Endothelial cell of umbilical vein (primary cell): Measurements from ENCODE around the gene PRELID3B. TPM values are rescaled to one million over a fixed set of nuclear protein-coding genes. Genes with fewer than 3 reads are reported as not detected.
A peak's percentile ranks its signal among the peaks of the same experiment; 100 is the strongest.

Experiments
- BruUV-seq: library from RNA; stranded (reverse); fragments of 400-500 nt; replicated peaks from 2 replicates; lab custom pipeline; 2021; lab: Mats Ljungman, UMichigan
- CTCF ChIA-PET: fragments of 300-600, 350-600 bp; sonication (Branson Sonifier 250); formaldehyde crosslinking; loops from one replicate; lab custom pipeline; 2021; ENCODE audit warnings: antibody characterized with exemption, inconsistent platforms; lab: Charles Lee
- POLR2A ChIA-PET: fragments of 300-600, 350-600 bp; sonication (Branson Sonifier 250); formaldehyde crosslinking; loops from one replicate; lab custom pipeline; 2021; ENCODE audit warnings: antibody characterized with exemption, inconsistent platforms; lab: Charles Lee
- DNase-seq: peaks from one replicate; pipeline ENCODE4 v3.0.0-alpha.2; 2011; ENCODE audit warnings: low read depth, low spot score
- FAIRE-seq: peaks from 2 replicates; lab custom pipeline; 2011; peaks lifted over from hg19 to GRCh38; lab: Jason Lieb, UNC
- H2AFZ ChIP-seq: 2 replicates; pipeline ENCODE4 v1.6.0; 2012; ENCODE audit warnings: low read depth, low read length, control low read depth, inconsistent platforms
- H3K27ac ChIP-seq: 2 replicates; pipeline ENCODE4 v1.5.1; 2011; ENCODE audit warnings: low read depth, mild to moderate bottlenecking, control low read depth, low read length, moderate library complexity; ENCODE audit not compliant: insufficient read depth
- H3K27me3 ChIP-seq, 2 experiments: 2 replicates each; pipeline versions ENCODE4 v1.6.0 to v1.6.1; 2011; ENCODE audit warnings: low read length in 2 of 2, mixed read lengths in 1 of 2; ENCODE audit not compliant: control insufficient read depth in 2 of 2, insufficient read depth in 2 of 2
- H3K36me3 ChIP-seq, 2 experiments: 2 replicates in 1 of 2; 3 replicates in 1 of 2; pipeline ENCODE4 v1.5.1; 2011; ENCODE audit warnings: low read length in 2 of 2, mild to moderate bottlenecking in 1 of 2, moderate library complexity in 1 of 2; ENCODE audit not compliant: control insufficient read depth in 2 of 2, insufficient read depth in 2 of 2; ENCODE audit errors: extremely low read depth in 1 of 2
- H3K4me1 ChIP-seq: 3 replicates; pipeline ENCODE4 v1.5.1; 2011; ENCODE audit warnings: mild to moderate bottlenecking, low read length; ENCODE audit not compliant: control insufficient read depth, insufficient read depth; ENCODE audit errors: extremely low read depth
- H3K4me2 ChIP-seq: 2 replicates; pipeline ENCODE4 v1.6.1; 2011; ENCODE audit warnings: low read length, control low read depth, mixed read lengths; ENCODE audit not compliant: insufficient read depth
- H3K4me3 ChIP-seq, 3 experiments: fragments of 200-600 bp in 1 of 3; sonication (generic), shearing (Covaris generic) in 1 of 3; replicated peaks in 1 of 3; 2 replicates each; pipeline ENCODE4 v1.5.1; 2011 to 2016; ENCODE audit warnings: control low read depth in 3 of 3, low read length in 3 of 3, mild to moderate bottlenecking in 2 of 3, inconsistent platforms in 1 of 3, low read depth in 1 of 3, moderate library complexity in 1 of 3; ENCODE audit not compliant: insufficient read depth in 1 of 3
- H3K79me2 ChIP-seq: 2 replicates; pipeline ENCODE4 v1.6.0; 2012; ENCODE audit warnings: low read length, inconsistent platforms; ENCODE audit not compliant: control insufficient read depth, insufficient read depth
- H3K9ac ChIP-seq: replicated peaks from 2 replicates; pipeline ENCODE3; 2011; ENCODE audit warnings: low read length, control low read depth; ENCODE audit not compliant: insufficient read depth; ENCODE audit errors: extremely low read depth
- H3K9me1 ChIP-seq: replicated peaks from 3 replicates; pipeline ENCODE4 v1.6.0; 2011; ENCODE audit warnings: mild to moderate bottlenecking, low read length; ENCODE audit not compliant: control insufficient read depth, insufficient read depth; ENCODE audit errors: extremely low read depth
- H3K9me3 ChIP-seq: replicated peaks from 2 replicates; pipeline ENCODE4 v1.5.1; 2012; ENCODE audit warnings: low read length, inconsistent platforms; ENCODE audit not compliant: control insufficient read depth, insufficient read depth
- H4K20me1 ChIP-seq: replicated peaks from 2 replicates; pipeline ENCODE3; 2011; ENCODE audit warnings: mild to moderate bottlenecking, low read length; ENCODE audit not compliant: control insufficient read depth, insufficient read depth; ENCODE audit errors: extremely low read depth
- EZH2 ChIP-seq: IDR thresholded peaks from 2 replicates; pipeline ENCODE4 v1.6.1; 2012; ENCODE audit warnings: borderline replicate concordance, low read depth, mild to moderate bottlenecking, moderate library complexity, low read length, inconsistent platforms; ENCODE audit not compliant: severe bottlenecking
- FOS ChIP-seq: IDR thresholded peaks from 2 replicates; pipeline ENCODE4 v1.6.1; 2011; ENCODE audit warnings: mild to moderate bottlenecking, low read length, moderate library complexity, borderline replicate concordance; ENCODE audit not compliant: insufficient read depth
- GATA2 ChIP-seq: IDR thresholded peaks from 2 replicates; pipeline ENCODE4 v1.7.0; 2011; ENCODE audit warnings: low read depth, mild to moderate bottlenecking, moderate library complexity, mixed read lengths, low read length; ENCODE audit not compliant: insufficient read length, insufficient read depth
- JUN ChIP-seq: IDR thresholded peaks from 2 replicates; pipeline ENCODE4 v1.6.1; 2011; ENCODE audit warnings: borderline replicate concordance, low read depth; ENCODE audit not compliant: insufficient read length, insufficient read depth
- MAX ChIP-seq: IDR thresholded peaks from 2 replicates; pipeline ENCODE4 v1.6.1; 2011; ENCODE audit not compliant: insufficient read depth, insufficient read length
- MYC ChIP-seq: IDR thresholded peaks from one replicate; pipeline ENCODE4 v1.6.1; 2011; ENCODE audit warnings: mild to moderate bottlenecking, low read depth, low read length
- POLR2A ChIP-seq: IDR thresholded peaks from 2 replicates; pipeline ENCODE4 v1.6.1; 2012; ENCODE audit warnings: low read depth, mild to moderate bottlenecking, control low read depth, low read length
- POLR2AphosphoS5 ChIP-seq: IDR thresholded peaks from 2 replicates; pipeline ENCODE4 v1.6.1; 2012; ENCODE audit warnings: low read depth, mild to moderate bottlenecking, control low read depth, low read length, moderate library complexity; ENCODE audit not compliant: insufficient read depth
- dilution Hi-C: fragments of 300-500 bp; cut with MboI; formaldehyde crosslinking; loops from one replicate; pipeline ENCODE4 v1.15.0; 2019; ENCODE audit warnings: low sequenced_read_pairs; ENCODE audit not compliant: extremely low pct_ligation_motif_present
- intact Hi-C: fragments of 100-400 bp; cut with micrococcal nuclease; formaldehyde crosslinking; loops from one replicate; pipeline ENCODE4 v1.10.0; 2022
- polyA plus RNA-seq, 4 experiments: library from polyadenylated mRNA; depleted of rRNA in 3 of 4; stranded (reverse) in 3 of 4; unstranded in 1 of 4; fragments of >200 nt; gene quantifications; 2 replicates each; pipeline versions ENCODE4 v1.2.1 to v1.2.3, GENCODE V29; 2011 to 2012; ENCODE audit warnings: missing spikeins in 1 of 4
- total RNA-seq: library from RNA; stranded (reverse); gene quantifications from 2 replicates; pipeline ENCODE4 v1.2.3, GENCODE V29; 2021
- TF ChIP-seq, protein P1 (sequence below), 2 donors: IDR thresholded peaks; 1 replicate in 1 of 2; 2 replicates in 1 of 2; pipeline ENCODE4 v1.5.1; 2011; ENCODE audit warnings: low read length in 2 of 2, mild to moderate bottlenecking in 2 of 2, moderate library complexity in 2 of 2, control low read depth in 1 of 2, inconsistent platforms in 1 of 2, low read depth in 1 of 2; ENCODE audit not compliant: insufficient read depth in 1 of 2; ENCODE audit errors: extremely low read depth in 1 of 2

Gene PRELID3B
- total and polyA plus RNA-seq, 2 donors (not counting 3 experiments of a cell fraction or from before 2014, with no cell fraction given) = 14.9 to 57.2 TPM

- dilution Hi-C loops (no loop called here), intact Hi-C loops (loop anchor here (5.0 kb wide), 1 partner anchor 34 kb away; no protein-coding TSS in a partner anchor)
- Histone ChIP-seq H3K4me2 (peak overlapping the region; percentile 94), H3K79me2 (peaks cover 60% of the 10 kb centered on the region), H4K20me1 (no peaks in the 10 kb centered on the region), H3K27me3 (no peaks in the 10 kb centered on the region), H3K36me3 (peaks cover 6 to 23% of the 10 kb centered on the region in 2 experiments), H3K9me1 (no peaks in the 10 kb centered on the region), H3K9ac (peak overlapping the region; percentile 59), H2AFZ (no peak overlapping the region), H3K4me3 (peak overlapping the region; percentile 48 to 76 (median 69)), H3K27ac (peak overlapping the region; percentile 82), H3K9me3 (no peaks in the 10 kb centered on the region), H3K4me1 (peaks cover 43% of the 10 kb centered on the region)
- no peak for FAIRE-seq
- TF ChIP-seq POLR2AphosphoS5 (no peak), FOS (no peak), MAX (no peak), MYC (no peak)
- TSS peak; percentile 38 for BruUV-seq
- CTCF ChIA-PET = interaction anchor here (1.7 kb wide), 1 partner anchor 33 kb away, joined by 6 read pairs; no protein-coding TSS in a partner anchor
- no peak for DNase-seq
- POLR2A ChIA-PET = interaction anchor here (1.5 kb wide), 1 partner anchor 20 kb away, joined by 13 read pairs; no protein-coding TSS in a partner anchor
Observed at GRCh38 chr20:59030911-59031563, 11.5 kb downstream of the PRELID3B start.

DNA sequence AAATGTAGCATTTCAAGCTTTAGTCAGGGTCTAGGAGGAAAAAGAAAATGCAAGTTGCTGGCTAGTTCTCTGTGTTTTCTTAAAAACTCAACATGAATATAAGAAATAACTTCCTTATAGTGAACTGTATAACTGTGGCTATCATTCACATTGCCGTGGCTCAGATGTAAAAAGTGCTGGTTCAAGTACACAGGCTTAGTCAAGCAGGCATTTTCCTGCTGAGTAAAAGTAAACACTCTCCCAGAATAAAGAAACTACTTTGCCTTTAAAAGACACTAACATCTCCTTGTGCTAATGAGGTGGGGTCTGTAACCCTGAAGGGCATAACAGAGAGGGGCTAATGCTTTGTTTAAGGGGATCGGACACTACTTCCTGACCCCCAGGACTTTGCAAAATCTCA, 13.8 kb downstream of the PRELID3B start:
- Histone ChIP-seq H3K27ac (no peak overlapping the region), H3K9me3 (no peaks in the 10 kb centered on the region), H3K9me1 (no peaks in the 10 kb centered on the region), H3K4me2 (peak overlapping the region; percentile 94), H3K4me3 (peak overlapping the region; percentile 1 to 61 (median 14)), H3K27me3 (no peaks in the 10 kb centered on the region), H3K79me2 (peaks cover 77% of the 10 kb centered on the region), H3K36me3 (peaks cover 10 to 18% of the 10 kb centered on the region in 2 experiments), H3K4me1 (peaks cover 43% of the 10 kb centered on the region), H4K20me1 (no peaks in the 10 kb centered on the region), H3K9ac (peak overlapping the region; percentile 40), H2AFZ (no peak overlapping the region)
- dilution Hi-C loops = no loop called here
- DNase-seq = peak; percentile 27
- no TSS peak for BruUV-seq
- no peak for TF ChIP-seq POLR2AphosphoS5
- TF ChIP-seq POLR2A = no peak
- no peak for TF ChIP-seq MAX
- no peak for TF ChIP-seq MYC
- TF ChIP-seq EZH2 = no peak
- no peak for TF ChIP-seq GATA2
- TF ChIP-seq, protein P1, sequence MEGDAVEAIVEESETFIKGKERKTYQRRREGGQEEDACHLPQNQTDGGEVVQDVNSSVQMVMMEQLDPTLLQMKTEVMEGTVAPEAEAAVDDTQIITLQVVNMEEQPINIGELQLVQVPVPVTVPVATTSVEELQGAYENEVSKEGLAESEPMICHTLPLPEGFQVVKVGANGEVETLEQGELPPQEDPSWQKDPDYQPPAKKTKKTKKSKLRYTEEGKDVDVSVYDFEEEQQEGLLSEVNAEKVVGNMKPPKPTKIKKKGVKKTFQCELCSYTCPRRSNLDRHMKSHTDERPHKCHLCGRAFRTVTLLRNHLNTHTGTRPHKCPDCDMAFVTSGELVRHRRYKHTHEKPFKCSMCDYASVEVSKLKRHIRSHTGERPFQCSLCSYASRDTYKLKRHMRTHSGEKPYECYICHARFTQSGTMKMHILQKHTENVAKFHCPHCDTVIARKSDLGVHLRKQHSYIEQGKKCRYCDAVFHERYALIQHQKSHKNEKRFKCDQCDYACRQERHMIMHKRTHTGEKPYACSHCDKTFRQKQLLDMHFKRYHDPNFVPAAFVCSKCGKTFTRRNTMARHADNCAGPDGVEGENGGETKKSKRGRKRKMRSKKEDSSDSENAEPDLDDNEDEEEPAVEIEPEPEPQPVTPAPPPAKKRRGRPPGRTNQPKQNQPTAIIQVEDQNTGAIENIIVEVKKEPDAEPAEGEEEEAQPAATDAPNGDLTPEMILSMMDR (IDR thresholded peaks at IDR 0.05; ENCODE audit: extremely low read depth in 1 of 2, insufficient read depth in 1 of 2, low read depth in 1 of 2, low read length in 2 of 2) = no peak
- TF ChIP-seq FOS = no peak
- TF ChIP-seq JUN = no peak
- FAIRE-seq = no peak
- POLR2A ChIA-PET = no interaction called here
- intact Hi-C loops = loop anchor here (1.0 kb wide), 1 partner anchor 8 kb away; no protein-coding TSS in a partner anchor
- CTCF ChIA-PET = interaction anchor here (1.3 to 3.7 kb wide), 3 partner anchors 9 to 17 kb away, joined by 4 to 14 read pairs (median 5); partner anchors contain the start of gene TUBB1
